Ureter (tissue), 1 donor: ENCODE measurements around the gene FCER2. TPM values are rescaled to one million over a fixed set of nuclear protein-coding genes. Genes with fewer than 3 reads are reported as not detected.

Experiments used
- DNase-seq: peaks from one replicate; pipeline ENCODE4 v3.0.0-alpha.2; 2020; ENCODE audit warnings: low spot score
- total RNA-seq: library from RNA; stranded (reverse); gene quantifications from one replicate; pipeline ENCODE4 v1.2.4, GENCODE V29; 2023
- donor health status: DM: yes; HTN: yes; CAD: no.

FCER2 gene
- total RNA-seq, 1 donor from 2014 or later = not detected

DNA sequence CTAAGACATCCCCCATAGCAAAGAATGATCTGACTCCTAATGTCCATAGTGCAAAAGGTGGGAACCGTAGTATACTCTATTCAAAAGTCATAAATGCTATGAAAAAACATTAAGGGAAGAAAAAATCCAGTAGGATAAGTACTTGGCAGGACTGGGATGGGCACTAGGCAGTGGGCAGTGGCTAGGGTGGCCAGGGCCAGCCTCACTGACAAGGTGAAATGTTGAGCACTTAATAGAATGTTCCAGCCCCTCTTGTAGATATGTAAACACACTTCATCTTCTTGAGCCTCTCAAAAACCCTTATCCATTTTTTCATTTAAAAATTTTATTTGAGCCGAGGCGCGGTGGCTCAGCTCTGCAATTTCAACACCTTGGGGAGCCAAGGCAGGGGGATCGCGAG, 31.4 kb upstream of the FCER2 start:
- no peak for DNase-seq

- DNase-seq = no peak
Observed at GRCh38 chr19:7732045-7732444, 30.1 kb upstream of the FCER2 start, which contains the start of gene CLEC4G. Gene CLEC4G (minus strand): TSS chr19:7732110. CDS start chr19:7732102, 8 bp downstream.

- no peak for DNase-seq
Observed at GRCh38 chr19:7731615-7732014, 29.7 kb upstream of the FCER2 start.

DNA sequence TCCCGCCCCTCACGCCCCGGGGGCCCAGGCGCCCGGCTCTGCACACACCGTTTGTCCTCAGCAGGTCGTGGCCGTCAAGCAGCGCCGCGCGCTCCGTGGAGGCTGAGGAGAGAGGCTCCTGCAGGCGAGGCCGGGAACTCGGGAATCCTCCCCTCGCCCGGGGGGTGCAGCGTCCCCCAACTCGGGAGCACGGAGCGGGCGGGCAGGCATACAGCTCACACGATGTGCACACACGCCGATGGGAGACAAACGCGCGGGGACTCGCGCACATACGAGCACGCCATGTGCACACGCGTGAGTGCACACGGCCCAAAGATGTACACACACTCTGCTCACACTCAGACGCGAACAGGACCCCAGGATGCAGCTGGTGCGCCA, 29.3 kb upstream of the FCER2 start:
- no peak for DNase-seq

DNA sequence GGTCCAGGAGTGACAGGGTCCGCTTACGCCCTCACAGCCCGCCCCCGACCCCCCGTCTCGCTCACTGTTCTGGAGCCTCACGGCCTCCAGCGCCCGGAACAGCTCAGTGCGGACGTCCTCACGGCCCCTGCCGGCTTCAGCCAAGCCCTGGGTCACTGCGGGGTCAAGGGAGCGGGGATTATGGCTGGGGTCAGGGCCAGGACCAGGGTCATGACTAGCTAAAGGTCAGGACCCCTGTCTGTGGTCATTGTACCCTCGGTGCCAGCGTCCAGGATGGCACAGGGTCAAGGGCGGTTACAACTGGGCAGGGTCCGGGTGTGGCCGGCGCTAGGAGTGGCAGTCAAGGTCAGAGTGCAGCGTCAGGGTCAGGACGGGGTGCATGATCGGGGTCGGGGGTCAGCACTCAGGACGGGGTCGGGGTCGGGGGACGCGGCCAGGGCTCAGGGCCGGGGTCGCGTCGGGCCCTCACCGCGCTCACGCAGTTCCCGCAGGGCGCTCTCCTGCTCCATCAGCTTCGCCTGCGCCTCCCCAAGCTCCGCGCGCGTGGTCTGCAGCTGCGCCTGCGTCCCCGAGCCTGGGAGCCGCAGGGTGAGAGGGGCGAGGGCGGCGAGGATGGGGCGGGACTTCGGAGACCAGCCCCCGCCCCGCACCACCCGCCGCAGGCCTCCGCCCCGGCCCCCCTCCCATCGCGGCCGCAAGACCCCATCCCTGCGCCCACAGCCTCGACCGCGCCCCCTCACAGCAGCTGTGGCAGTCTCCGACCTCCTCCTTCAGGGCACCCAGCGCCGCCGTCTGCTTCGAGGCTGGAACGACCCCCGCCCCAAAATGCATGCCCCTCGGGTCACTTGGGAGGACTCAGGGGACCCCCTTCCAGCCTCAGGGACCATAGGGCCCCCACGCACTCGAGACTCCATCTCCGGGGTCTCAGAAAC, 28.6 kb upstream of the FCER2 start:
- no peak for DNase-seq

- DNase-seq = no peak
Observed at GRCh38 chr19:7729831-7730285, 27.9 kb upstream of the FCER2 start.

GRCh38 chr19:7729211-7729610, 27.3 kb upstream of the FCER2 start:
- no peak for DNase-seq

DNA sequence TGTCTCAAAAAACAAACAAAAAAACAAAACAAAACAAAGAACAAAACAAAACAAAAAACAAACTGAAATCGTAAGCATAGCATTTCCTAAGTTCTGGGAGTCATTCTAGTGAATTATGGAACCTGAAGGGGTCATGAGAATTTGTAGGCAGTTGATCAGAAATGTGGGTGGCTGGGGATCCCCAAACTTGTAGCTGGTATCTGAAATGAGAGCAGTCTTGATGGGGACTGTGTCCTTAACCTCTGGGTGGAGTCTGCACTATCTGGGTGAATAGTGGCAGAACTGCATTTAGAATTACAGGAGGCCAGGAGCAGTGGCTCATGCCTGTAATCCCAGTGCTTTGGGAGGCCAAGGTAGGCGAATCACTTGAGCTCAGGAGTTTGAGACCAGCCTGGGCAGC, 23.9 kb upstream of the FCER2 start:
- DNase-seq = no peak

DNA sequence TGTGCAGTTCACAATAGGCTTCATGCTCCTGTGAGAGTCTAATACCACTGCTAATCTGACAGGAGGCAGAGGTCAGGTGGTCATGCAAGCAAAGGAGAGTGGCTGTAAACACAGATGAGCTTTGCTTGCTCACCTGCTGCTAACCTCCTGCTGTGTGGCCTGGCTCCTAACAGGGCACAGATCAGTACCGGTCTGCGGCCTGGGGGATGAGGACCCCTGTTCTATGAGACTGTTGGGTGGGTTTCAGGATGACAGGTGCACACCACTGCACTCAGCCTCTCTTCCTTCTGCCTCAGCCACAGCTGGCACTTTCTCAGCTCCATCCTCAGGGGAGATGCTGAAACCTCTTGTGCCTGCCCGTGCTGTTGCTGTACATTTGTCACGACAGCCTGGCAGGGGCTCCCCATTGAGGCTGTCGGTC, 20.3 kb upstream of the FCER2 start:
- no peak for DNase-seq

DNA sequence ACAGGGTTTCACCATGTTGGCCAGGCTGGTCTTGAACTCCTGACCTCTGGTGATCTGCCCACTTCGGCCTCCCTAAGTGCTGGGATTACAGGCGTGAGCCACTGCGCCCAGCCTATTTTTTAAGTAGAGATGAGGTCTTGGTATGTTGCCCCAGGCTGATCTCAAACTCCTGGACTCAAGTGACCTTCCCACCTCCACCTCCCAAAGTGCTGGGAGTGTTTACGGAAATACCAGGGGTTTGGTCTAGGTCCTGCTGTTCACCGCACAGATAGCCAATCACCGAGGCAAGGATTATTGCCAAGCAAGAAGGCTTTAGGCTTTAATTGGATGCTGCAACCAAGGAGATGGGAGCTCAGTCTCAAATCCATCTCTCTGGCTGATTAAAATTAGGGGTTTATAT, 18.4 kb upstream of the FCER2 start:
- DNase-seq = no peak

DNA sequence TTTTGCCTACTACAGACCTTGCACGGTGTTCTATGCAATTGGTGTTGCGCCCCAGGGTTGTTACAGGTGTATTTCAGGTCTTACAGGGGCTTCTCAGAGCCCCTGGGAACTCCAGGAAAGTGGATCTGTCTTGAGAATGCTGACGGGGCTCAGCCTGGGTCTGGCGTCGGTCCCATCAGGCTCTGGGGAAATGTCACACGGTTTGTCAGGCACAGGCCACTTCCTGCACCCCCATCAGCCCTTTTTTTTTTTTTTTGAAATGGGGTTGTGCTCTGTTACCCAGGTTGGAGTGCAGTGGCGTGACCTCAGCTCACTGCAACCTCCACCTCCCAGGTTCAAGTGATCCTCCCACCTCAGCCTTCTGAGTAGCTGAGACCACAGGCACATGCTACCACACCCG, 16.7 kb upstream of the FCER2 start:
- no peak for DNase-seq

DNA sequence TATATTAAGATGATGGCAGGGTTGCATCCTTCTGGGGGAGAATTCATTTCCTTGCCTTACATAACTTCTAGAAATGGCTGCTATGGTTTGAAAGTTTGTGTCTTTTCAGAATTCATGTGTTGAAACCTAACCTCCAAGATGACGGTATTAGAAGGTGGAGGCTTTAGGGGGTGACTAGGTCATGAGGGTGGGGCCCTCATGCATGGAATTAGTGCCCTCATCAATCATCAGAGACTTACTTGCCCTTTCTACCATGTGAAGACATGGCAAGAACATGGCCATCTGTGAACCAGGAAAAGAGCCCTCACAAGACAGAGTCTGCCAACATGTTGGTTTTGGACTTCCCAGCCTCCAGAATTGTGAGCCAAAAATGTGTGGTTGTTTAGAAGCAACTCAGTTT, 14.8 kb upstream of the FCER2 start:
- DNase-seq = no peak

- DNase-seq = no peak
Observed at GRCh38 chr19:7715671-7716070, 13.7 kb upstream of the FCER2 start.

GRCh38 chr19:7710616-7711015, 8.7 kb upstream of the FCER2 start:
- no peak for DNase-seq

GRCh38 chr19:7709932-7710460, 8.1 kb upstream of the FCER2 start:
- no peak for DNase-seq

DNA sequence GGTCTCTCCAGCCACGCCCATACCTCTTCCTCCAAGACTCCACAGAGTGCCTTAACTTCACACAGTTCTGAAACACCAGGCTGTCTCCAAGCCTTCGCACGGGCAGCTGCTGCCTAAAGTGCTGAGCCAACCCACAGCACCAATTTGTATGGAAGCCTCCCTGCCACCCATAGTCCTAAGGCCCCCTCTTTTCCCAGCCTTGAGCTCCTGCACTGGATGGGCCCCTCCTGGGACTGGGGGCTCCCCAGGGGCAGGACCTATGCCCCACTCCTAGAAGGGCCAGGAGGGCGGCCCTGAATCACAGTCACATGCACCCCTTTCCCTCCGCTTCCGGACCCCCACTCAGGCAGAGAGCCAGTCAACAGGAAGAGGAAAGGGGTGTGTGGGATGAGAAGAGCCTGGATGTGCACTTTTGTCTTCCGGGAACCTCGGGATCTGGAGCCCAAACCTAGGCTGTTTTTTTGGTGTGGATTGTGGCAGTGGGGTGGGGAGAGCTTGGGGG, 5.1 kb upstream of the FCER2 start:
- DNase-seq = no peak

GRCh38 chr19:7706188-7706954, 4.4 kb upstream of the FCER2 start:
- DNase-seq = no peak

GRCh38 chr19:7705387-7706187, 3.7 kb upstream of the FCER2 start:
- DNase-seq = no peak

- no peak for DNase-seq
Observed at GRCh38 chr19:7704280-7705060, 2.5 kb upstream of the FCER2 start.

DNA sequence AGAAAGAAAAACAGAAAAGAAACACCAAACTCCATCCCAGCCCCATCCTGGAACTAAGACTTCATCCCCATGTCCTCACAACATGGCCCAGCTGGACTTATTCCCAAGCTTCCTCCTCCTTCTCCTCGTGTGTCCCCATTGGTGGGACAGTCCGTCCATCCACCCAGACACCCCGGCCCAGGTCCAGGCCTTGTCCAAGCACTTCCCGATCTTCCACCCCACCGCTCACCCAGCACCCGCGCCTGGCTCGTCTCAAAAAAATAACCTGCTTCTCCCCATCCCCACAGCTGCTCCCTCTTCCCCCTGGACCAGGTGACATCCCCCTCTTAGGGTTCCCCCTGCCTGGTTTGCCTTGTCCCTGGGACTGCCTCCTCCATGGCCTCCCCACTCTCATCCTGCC, 1.4 kb upstream of the FCER2 start:
- DNase-seq = no peak
